ENCODE results near the gene MYBPH.
A peak's percentile ranks its signal among the peaks of the same experiment; 100 is the strongest.

MYBPH gene

DNA sequence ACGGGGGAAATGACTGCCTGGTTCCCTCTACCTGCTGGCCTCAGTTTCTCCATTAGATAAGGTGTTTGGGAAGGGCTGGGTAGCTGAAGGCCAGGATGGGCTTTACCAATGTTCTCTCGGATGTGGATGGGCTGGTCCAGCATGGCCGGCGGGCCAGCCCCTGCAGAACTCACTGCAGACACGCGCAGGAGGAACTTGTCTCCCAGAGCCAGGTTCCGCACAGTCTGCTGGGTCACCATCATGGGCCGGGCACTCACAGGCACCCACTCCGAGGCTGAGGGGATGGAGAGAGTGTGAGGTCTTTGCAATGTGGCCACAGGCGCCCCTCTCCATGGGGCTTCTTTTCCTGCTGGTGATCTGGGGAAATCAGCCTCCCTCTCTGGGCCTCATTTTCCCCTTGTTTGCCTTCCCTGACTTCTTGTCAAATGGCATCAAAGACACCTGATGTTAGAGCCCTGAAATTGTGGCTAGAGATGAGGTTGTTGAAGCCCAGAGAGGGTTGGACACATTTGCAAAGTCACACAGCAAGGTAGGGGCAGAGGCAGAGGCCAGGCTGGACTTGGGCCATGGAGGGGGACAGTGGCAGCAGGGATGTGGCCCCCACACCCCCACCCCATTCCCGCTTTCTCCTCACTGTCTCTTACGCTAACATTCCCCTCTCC, 1.2 kb downstream of the MYBPH start:
- Histone ChIP-seq H3K27me3 (ENCODE audit: insufficient read depth, poor library complexity, severe bottlenecking) (no peaks in the 10 kb centered on the region), H3K36me3 (ENCODE audit: low read depth) (no peaks in the 10 kb centered on the region), H3K27ac (ENCODE audit: poor library complexity, severe bottlenecking) (no peak overlapping the region), H3K9me3 (ENCODE audit: severe bottlenecking) (no peaks in the 10 kb centered on the region), H3K4me3 (ENCODE audit: severe bottlenecking) (no peak overlapping the region), H3K4me1 (ENCODE audit: insufficient read depth, poor library complexity, severe bottlenecking) (no peaks in the 10 kb centered on the region)
- ATAC-seq (ENCODE audit: low read depth) (no peak), DNase-seq (ENCODE audit: low spot score) (no peak)
- TF ChIP-seq, protein P1, sequence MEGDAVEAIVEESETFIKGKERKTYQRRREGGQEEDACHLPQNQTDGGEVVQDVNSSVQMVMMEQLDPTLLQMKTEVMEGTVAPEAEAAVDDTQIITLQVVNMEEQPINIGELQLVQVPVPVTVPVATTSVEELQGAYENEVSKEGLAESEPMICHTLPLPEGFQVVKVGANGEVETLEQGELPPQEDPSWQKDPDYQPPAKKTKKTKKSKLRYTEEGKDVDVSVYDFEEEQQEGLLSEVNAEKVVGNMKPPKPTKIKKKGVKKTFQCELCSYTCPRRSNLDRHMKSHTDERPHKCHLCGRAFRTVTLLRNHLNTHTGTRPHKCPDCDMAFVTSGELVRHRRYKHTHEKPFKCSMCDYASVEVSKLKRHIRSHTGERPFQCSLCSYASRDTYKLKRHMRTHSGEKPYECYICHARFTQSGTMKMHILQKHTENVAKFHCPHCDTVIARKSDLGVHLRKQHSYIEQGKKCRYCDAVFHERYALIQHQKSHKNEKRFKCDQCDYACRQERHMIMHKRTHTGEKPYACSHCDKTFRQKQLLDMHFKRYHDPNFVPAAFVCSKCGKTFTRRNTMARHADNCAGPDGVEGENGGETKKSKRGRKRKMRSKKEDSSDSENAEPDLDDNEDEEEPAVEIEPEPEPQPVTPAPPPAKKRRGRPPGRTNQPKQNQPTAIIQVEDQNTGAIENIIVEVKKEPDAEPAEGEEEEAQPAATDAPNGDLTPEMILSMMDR (IDR thresholded peaks at IDR 0.05; ENCODE audit: poor library complexity, severe bottlenecking) = no peak

DNA sequence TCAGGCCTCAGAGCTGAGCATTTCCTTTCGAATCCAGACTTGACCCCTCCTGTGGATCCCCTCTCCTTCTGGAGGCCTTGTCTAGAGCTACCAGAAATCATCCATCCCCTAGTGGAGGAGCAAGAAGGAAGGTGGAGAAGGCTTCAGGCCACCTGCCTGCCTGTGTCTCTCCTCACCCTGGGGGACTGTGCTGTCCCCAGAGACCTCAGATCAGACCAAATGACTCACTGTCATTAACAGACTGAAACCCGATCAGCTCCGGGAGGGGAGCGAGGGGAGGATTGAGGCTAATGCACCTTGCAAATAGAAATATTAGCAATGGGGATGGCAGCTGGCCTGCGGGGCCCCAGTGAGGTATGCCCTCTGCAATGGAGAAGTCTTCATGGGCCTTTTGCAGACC, 2.1 kb downstream of the MYBPH start:
- Histone ChIP-seq H3K9me3 (ENCODE audit: severe bottlenecking) (no peaks in the 10 kb centered on the region), H3K4me3 (ENCODE audit: severe bottlenecking) (no peak overlapping the region), H3K4me1 (ENCODE audit: insufficient read depth, poor library complexity, severe bottlenecking) (no peaks in the 10 kb centered on the region), H3K27me3 (ENCODE audit: insufficient read depth, poor library complexity, severe bottlenecking) (no peaks in the 10 kb centered on the region), H3K27ac (ENCODE audit: poor library complexity, severe bottlenecking) (no peak overlapping the region), H3K36me3 (ENCODE audit: low read depth) (no peaks in the 10 kb centered on the region)
- TF ChIP-seq, protein P1 (IDR thresholded peaks at IDR 0.05; ENCODE audit: poor library complexity, severe bottlenecking) = no peak
- ATAC-seq (ENCODE audit: low read depth) (no peak), DNase-seq (ENCODE audit: low spot score) (no peak)

DNA sequence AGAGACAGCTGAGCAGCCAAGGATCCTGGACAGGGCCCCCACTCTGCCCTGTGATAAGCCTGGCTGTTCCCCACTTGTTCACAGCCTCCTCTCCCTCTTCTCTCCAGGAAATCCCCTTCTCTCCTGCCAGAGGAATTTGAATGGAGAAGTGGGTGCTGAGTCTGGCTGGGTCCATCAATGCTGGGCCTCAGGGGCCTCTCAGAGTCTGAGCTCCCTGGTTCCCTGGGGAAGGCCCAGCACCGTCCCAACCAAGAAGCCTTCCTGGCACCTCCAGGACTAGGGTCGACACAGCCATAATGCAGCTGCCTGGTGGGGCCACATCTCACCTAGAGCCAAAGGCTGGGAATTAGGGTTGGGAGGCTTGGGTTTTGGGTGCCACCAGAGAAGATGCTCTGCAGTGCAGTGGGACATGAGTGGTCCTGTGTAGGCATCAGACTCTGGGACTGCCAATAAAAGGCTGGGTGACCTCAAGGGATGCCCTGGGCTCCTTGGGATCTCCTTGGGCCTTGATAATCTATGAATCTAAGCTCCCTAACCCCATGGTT, 2.5 kb downstream of the MYBPH start:
- Histone ChIP-seq H3K4me1 (ENCODE audit: insufficient read depth, poor library complexity, severe bottlenecking) (no peaks in the 10 kb centered on the region), H3K4me3 (ENCODE audit: severe bottlenecking) (no peak overlapping the region), H3K27me3 (ENCODE audit: insufficient read depth, poor library complexity, severe bottlenecking) (no peaks in the 10 kb centered on the region), H3K9me3 (ENCODE audit: severe bottlenecking) (no peaks in the 10 kb centered on the region), H3K27ac (ENCODE audit: poor library complexity, severe bottlenecking) (no peak overlapping the region), H3K36me3 (ENCODE audit: low read depth) (no peaks in the 10 kb centered on the region)
- no peak for ATAC-seq (ENCODE audit: low read depth)
- no peak for DNase-seq (ENCODE audit: low spot score)
- TF ChIP-seq, protein P1 (IDR thresholded peaks at IDR 0.05; ENCODE audit: poor library complexity, severe bottlenecking) = no peak

DNA sequence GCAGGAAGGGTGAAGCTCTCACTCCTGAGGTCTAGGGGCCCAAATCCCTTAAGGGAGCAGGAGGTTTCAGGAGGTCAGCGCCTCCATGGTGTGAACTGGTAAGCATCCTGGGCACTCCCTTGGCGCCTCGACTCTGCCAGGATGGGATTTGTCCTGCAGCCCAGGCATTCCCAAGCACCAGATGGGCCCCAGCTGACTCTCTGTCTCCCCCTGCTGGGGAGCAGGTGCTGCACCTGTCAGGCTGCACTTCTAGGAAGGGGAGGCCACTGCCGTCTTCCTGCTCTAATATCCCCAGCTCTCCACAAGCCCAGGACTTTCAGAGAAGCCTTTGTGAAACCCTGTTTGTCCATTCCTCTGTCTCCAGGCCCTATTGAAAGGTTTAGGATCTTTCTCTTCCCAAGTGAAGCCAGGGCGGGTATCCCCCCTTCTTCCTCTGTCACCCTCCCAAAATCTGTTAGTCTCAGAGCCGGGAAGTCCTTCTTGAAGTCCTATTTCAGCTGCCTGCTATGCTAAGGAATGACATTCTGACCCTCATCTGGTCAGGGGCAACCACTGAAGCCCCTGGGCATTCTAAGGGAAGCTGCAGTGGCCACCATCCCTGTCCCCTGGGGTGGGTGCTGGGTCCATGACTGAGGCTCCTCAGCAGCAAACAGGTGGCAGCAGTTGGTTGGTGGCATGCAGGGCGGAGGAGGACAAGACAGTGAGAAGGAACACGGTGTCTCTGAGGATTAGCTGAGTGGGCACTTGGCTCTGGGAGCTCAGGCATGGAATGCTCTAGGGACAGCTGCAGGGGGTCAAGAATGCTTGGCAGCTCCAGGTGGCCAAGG, 3.2 kb downstream of the MYBPH start:
- Histone ChIP-seq H3K4me1 (ENCODE audit: insufficient read depth, poor library complexity, severe bottlenecking) (no peaks in the 10 kb centered on the region), H3K27me3 (ENCODE audit: insufficient read depth, poor library complexity, severe bottlenecking) (no peaks in the 10 kb centered on the region), H3K27ac (ENCODE audit: poor library complexity, severe bottlenecking) (no peak overlapping the region), H3K36me3 (ENCODE audit: low read depth) (no peaks in the 10 kb centered on the region), H3K4me3 (ENCODE audit: severe bottlenecking) (no peak overlapping the region), H3K9me3 (ENCODE audit: severe bottlenecking) (no peaks in the 10 kb centered on the region)
- DNase-seq (ENCODE audit: low spot score) (no peak), ATAC-seq (ENCODE audit: low read depth) (peak; percentile 74)
- TF ChIP-seq, protein P1 (IDR thresholded peaks at IDR 0.05; ENCODE audit: poor library complexity, severe bottlenecking) = peak; percentile 69

Measured in RWPE2 (cell line).